Omental fat pad (tissue), 4 donors: Measurements from ENCODE around the gene CD19. TPM values are rescaled to one million over a fixed set of nuclear protein-coding genes. Genes with fewer than 3 reads are reported as not detected.
"Not testable (repeated sequence)": the region's sequence is repeated elsewhere in the genome, so short reads cannot be mapped to it uniquely, and the experiment has no call there.

Source experiments
- ATAC-seq: fragments of 150-250 bp; one replicate; pipeline ENCODE4 v1.9.1; 2016; ENCODE audit warnings: mild to moderate bottlenecking, moderate library complexity; ENCODE audit not compliant: low FRiP score
- DNase-seq: peaks from one replicate; pipeline ENCODE4 v3.0.0-alpha.2; 2019; ENCODE audit warnings: low spot score
- CTCF ChIP-seq, 3 donors: fragments of 450-650 bp; IDR thresholded peaks; one replicate each; pipeline ENCODE4 v1.5.1; 2016 to 2017; ENCODE audit warnings: antibody characterized with exemption in 3 of 3, mild to moderate bottlenecking in 3 of 3, moderate library complexity in 2 of 3
- total RNA-seq, 4 donors: library from RNA; depleted of rRNA; stranded (reverse); fragments of >200 nt; gene quantifications; one replicate each; pipeline ENCODE4 v1.1.0, GENCODE V29; 2016

Gene CD19
- total RNA-seq, 4 donors from 2014 or later, result 0.46 TPM; not detected in 3

GRCh38 chr16:28923231-28923587 is 8.6 kb upstream of the CD19 start:
- DNase-seq (no peak), ATAC-seq (no peak)
- TF ChIP-seq CTCF (IDR thresholded peaks at IDR 0.05), result no peak

- no peak for ATAC-seq
- no peak for TF ChIP-seq CTCF (IDR thresholded peaks at IDR 0.05)
- DNase-seq, result no peak
Measured at GRCh38 chr16:28923652-28924398, 7.9 kb upstream of the CD19 start.

GRCh38 chr16:28924399-28924761 is 7.4 kb upstream of the CD19 start:
- TF ChIP-seq CTCF (IDR thresholded peaks at IDR 0.05), result no peak
- ATAC-seq (no peak), DNase-seq (no peak)

GRCh38 chr16:28924762-28925385 is 6.9 kb upstream of the CD19 start, which contains the start of gene RABEP2:
Gene RABEP2, minus strand, starts transcription at chr16:28925238. Its CDS starts 75 bp downstream, at chr16:28925163.
- DNase-seq (peak; percentile 87), ATAC-seq (peak; percentile 96)
- no peak for TF ChIP-seq CTCF (IDR thresholded peaks at IDR 0.05)

GRCh38 chr16:28925386-28926228 is 6.2 kb upstream of the CD19 start:
- DNase-seq (no peak), ATAC-seq (peak; percentile 54)
- TF ChIP-seq CTCF (IDR thresholded peaks at IDR 0.05), result no peak

- not testable (repeated sequence) for ATAC-seq, DNase-seq
Measured at GRCh38 chr16:28926284-28926683, 5.5 kb upstream of the CD19 start.

GRCh38 chr16:28927815-28928214 is 4.0 kb upstream of the CD19 start:
- DNase-seq (no peak), ATAC-seq (no peak)
- TF ChIP-seq CTCF (IDR thresholded peaks at IDR 0.05), result no peak
